ENCODE results near the gene RBKS.

Gene RBKS

DNA sequence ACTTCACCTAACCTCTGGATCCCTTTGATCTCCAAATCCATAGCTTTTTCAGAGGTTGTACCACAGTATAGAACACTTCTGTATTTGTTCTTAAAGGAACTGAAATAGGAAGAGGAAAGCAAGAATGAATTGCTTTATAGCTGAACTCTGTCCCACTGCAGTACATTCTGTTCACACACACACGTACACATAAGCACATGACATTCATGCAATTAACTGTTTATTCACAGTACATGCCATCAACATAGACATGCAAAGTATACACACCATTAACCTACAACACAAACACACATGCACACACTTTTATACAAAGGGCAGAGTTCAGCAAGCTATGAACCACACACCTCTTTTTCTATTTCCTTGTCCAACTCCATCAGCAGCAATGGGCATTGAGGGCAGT lies 75.4 kb downstream of the RBKS start (continued):
- no peak for TF ChIP-seq ZNF274 (IDR thresholded peaks at IDR 0.05; ENCODE audit: low read length)
- TF ChIP-seq ZNF274 (tag by site-specific recombination; IDR thresholded peaks at IDR 0.05; ENCODE audit: borderline replicate concordance): no peak
- TF ChIP-seq KLF1 (tag by site-specific recombination; IDR thresholded peaks at IDR 0.05): no peak
- TF ChIP-seq ZBTB48 (tag by site-specific recombination; IDR thresholded peaks at IDR 0.05): no peak

DNA sequence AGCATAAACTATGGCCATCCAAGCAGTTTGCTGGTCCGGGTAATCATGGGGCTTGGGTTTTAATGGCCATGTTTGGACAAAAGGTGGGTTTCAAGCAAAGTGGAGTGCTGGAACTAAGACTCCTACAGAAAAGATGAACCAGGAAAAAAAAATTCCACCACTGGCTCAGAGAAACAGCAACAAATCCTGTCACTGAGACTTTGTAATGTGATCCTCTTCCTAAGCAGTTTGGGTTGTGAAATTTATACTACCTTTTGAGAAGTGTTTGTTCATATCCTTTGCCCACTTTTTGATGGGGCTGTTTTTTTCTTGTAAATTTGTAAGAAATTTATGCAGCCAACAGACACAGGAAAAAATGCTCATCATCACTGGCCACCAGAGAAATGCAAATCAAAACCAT lies 78.4 kb downstream of the RBKS start:
- CTCF ChIA-PET: no interaction called here
- TF ChIP-seq AEBP2 (tag by site-specific recombination; IDR thresholded peaks at IDR 0.05; ENCODE audit: borderline replicate concordance): no peak
- TF ChIP-seq ZNF121 (tag by site-specific recombination; IDR thresholded peaks at IDR 0.05): no peak
- no peak for TF ChIP-seq IKZF3 (tag by site-specific recombination; IDR thresholded peaks at IDR 0.05)
- Histone ChIP-seq H3K36me3 (ENCODE audit: control insufficient read depth in 2 of 2, insufficient read depth in 1 of 2, low read length in 2 of 2) (no peaks in the 10 kb centered on the region), H3K4me3 (ENCODE audit: low read depth, low read length) (no peak overlapping the region), H3K27ac (ENCODE audit: extremely low read depth, low read depth, low read length) (no peak overlapping the region), H3K4me1 (ENCODE audit: control insufficient read depth, insufficient read depth, low read length) (no peaks in the 10 kb centered on the region), H3K9me3 (ENCODE audit: control insufficient read depth, insufficient read depth, low read depth, low read length) (no peaks in the 10 kb centered on the region)
- POLR2A ChIA-PET: no interaction called here

DNA sequence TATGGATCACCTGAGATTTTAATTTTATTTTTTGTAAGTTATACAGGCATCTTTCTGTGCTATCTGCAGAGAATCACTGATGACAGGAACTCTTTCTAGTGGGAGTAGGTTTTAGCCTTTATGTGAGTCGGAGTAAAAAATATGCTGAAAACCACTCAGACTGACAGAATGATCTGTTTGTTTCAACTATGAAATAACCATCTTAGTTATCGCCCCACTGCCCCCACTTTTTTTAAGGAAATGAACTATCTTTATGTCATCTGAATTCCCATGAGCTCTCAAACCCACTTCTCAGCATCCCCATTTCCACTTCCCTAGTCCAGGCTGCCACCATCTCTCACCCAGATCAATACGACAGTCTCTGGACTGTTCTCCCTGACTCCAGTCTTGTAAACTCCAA lies 79.7 kb downstream of the RBKS start:
- no peaks in the 10 kb centered on the region for H3K4me1 ChIP-seq (ENCODE audit: control insufficient read depth, insufficient read depth, low read length)
- H3K9me3 ChIP-seq (ENCODE audit: control insufficient read depth, insufficient read depth, low read depth, low read length): no peaks in the 10 kb centered on the region
- CTCF ChIA-PET: interaction anchor here (0.6 to 1.3 kb wide), 2 partner anchors 14 to 753 kb away, joined by 3 to 5 read pairs; no protein-coding TSS in a partner anchor
- TF ChIP-seq ZNF792 (tag by site-specific recombination; IDR thresholded peaks at IDR 0.05) (no peak), ZNF146 (tag by site-specific recombination; IDR thresholded peaks at IDR 0.05) (no peak), ZNF274 (IDR thresholded peaks at IDR 0.05; ENCODE audit: low read length) (no peak), ZNF274 (tag by site-specific recombination; IDR thresholded peaks at IDR 0.05; ENCODE audit: borderline replicate concordance) (no peak), ZNF354C (tag by site-specific recombination; IDR thresholded peaks at IDR 0.05; ENCODE audit: borderline replicate concordance, low read depth) (no peak), ZNF169 (tag by site-specific recombination; IDR thresholded peaks at IDR 0.05) (no peak), KLF1 (tag by site-specific recombination; IDR thresholded peaks at IDR 0.05) (no peak), ZNF544 (tag by site-specific recombination; IDR thresholded peaks at IDR 0.05) (no peak), ZNF404 (tag by site-specific recombination; IDR thresholded peaks at IDR 0.05) (no peak), ZNF513 (tag by site-specific recombination; IDR thresholded peaks at IDR 0.05) (no peak), ZNF518A (tag by site-specific recombination; conservative IDR thresholded peaks at IDR 0.05; ENCODE audit: low read depth) (no peak), ZSCAN23 (tag by site-specific recombination; IDR thresholded peaks at IDR 0.05) (no peak), ZNF157 (tag by site-specific recombination; IDR thresholded peaks at IDR 0.05) (no peak), ZNF654 (tag by site-specific recombination; IDR thresholded peaks at IDR 0.05; ENCODE audit: low read depth) (no peak), ZNF202 (tag by site-specific recombination; IDR thresholded peaks at IDR 0.05; ENCODE audit: borderline replicate concordance) (no peak), BCL6B (tag by site-specific recombination; IDR thresholded peaks at IDR 0.05) (no peak), ZBTB7A (tag by site-specific recombination; IDR thresholded peaks at IDR 0.05; ENCODE audit: low read depth) (no peak), ZBTB1 (tag by site-specific recombination; IDR thresholded peaks at IDR 0.05) (no peak), KLF8 (tag by site-specific recombination; IDR thresholded peaks at IDR 0.05) (no peak), ZNF433 (tag by site-specific recombination; IDR thresholded peaks at IDR 0.05; ENCODE audit: low read depth) (no peak)
- H3K36me3 ChIP-seq (ENCODE audit: control insufficient read depth in 2 of 2, insufficient read depth in 1 of 2, low read length in 2 of 2): no peaks in the 10 kb centered on the region
- H3K4me3 ChIP-seq (ENCODE audit: low read depth, low read length): no peak overlapping the region
- POLR2A ChIA-PET: no interaction called here
- no peak overlapping the region for H3K27ac ChIP-seq (ENCODE audit: extremely low read depth, low read depth, low read length)

Data from HEK293 (cell line).